Measurements from ENCODE around the gene GDF9. TPM values are rescaled to one million over a fixed set of nuclear protein-coding genes. Genes with fewer than 3 reads are reported as not detected.

The GDF9 gene
- total RNA-seq, 1 donor from 2014 or later = 1.4 TPM

- H3K36me3 Mint-ChIP-seq = no peaks in the 10 kb centered on the region
- peaks cover 63% of the 10 kb centered on the region for H3K27me3 Mint-ChIP-seq
- peaks cover 8% of the 10 kb centered on the region for H3K4me1 Mint-ChIP-seq (ENCODE audit: unreplicated experiment)
- H3K27ac Mint-ChIP-seq = peak within 1 kb of the TSS; percentile 3
- H3K9me3 Mint-ChIP-seq = no peaks in the 10 kb centered on the region
- TF ChIP-seq CTCF (conservative IDR thresholded peaks at IDR 0.05) = no peak
- H3K4me3 Mint-ChIP-seq = peak within 1 kb of the TSS; percentile 88
- no peak for DNase-seq (ENCODE audit: extremely low spot score, unreplicated experiment)
Observed at GRCh38 chr5:132812781-132813598, 53.3 kb downstream of the GDF9 start, which contains the start of gene SOWAHA. Gene SOWAHA (plus strand): TSS chr5:132813302. CDS start chr5:132813622, 320 bp downstream.

DNA sequence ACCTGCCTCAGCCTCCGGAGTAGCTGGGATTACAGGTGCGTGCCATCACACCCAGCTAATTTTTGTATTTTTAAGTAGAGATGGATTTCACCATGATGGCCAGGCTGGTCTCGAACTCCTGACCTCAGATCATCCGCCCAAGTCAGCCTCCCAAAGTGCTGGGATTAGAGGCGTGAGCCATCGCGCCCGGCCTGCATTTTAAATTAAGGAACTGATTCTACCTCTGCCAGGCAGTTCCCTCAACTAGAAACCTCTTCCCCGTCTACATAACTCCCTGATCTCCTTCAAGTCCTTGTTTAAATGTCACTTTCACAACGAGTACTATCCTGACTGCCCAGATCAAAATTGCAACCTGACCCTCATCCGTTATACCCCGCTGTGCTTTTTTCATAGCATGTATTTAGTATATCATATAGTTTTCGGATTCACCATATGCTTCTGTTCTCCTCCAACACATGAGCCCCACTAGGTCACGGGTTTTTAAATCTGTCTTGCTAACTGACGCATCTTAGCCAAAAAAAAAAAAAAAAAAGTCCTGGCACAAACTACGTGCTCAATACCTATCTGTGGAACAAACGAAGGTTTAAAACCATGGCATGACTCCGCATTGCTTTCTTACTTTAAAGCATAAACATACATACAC, 54.0 kb downstream of the GDF9 start:
- Mint-ChIP-seq H3K27ac (peak overlapping the region; percentile 3), H3K27me3 (peaks cover 63% of the 10 kb centered on the region), H3K36me3 (no peaks in the 10 kb centered on the region), H3K9me3 (no peaks in the 10 kb centered on the region), H3K4me1 (ENCODE audit: unreplicated experiment) (peaks cover 13% of the 10 kb centered on the region), H3K4me3 (peak overlapping the region; percentile 88)
- no peak for DNase-seq (ENCODE audit: extremely low spot score, unreplicated experiment)
- TF ChIP-seq CTCF (conservative IDR thresholded peaks at IDR 0.05) = no peak

Other genes with a start within 250 kb of the GDF9 start
- not detected in 2 replicates for gene IL13, start 208.3 kb downstream of the GDF9 start, total RNA-seq (ENCODE audit: low replicate concordance)
- gene IL4, start 192.5 kb downstream of the GDF9 start, total RNA-seq (ENCODE audit: low replicate concordance) = not detected in 2 replicates
- gene KIF3A, start 128.9 kb downstream of the GDF9 start, total RNA-seq (ENCODE audit: low replicate concordance) = 15.6 and 20.0 TPM in 2 replicates
- 0.76 and 1.4 TPM in 2 replicates for gene CCNI2, start 119.0 kb downstream of the GDF9 start, total RNA-seq (ENCODE audit: low replicate concordance)
- gene SEPTIN8, start 89.2 kb downstream of the GDF9 start, total RNA-seq (ENCODE audit: low replicate concordance) = 62.7 and 68.1 TPM in 2 replicates
- 2.5 and 4.4 TPM in 2 replicates for gene SOWAHA, start 53.2 kb downstream of the GDF9 start, total RNA-seq (ENCODE audit: low replicate concordance)
- 7.2 and 7.6 TPM in 2 replicates for gene SHROOM1, start 35.8 kb downstream of the GDF9 start, total RNA-seq (ENCODE audit: low replicate concordance)
- 445 and 544 TPM in 2 replicates for gene UQCRQ, start 173 bp upstream of the GDF9 start, total RNA-seq (ENCODE audit: low replicate concordance)
- 2.5 and 2.9 TPM in 2 replicates for gene LEAP2, start 7.2 kb upstream of the GDF9 start, total RNA-seq (ENCODE audit: low replicate concordance)
- gene AFF4, start 97.2 kb upstream of the GDF9 start, total RNA-seq (ENCODE audit: low replicate concordance) = 69.9 and 78.1 TPM in 2 replicates
- 22.1 and 23.1 TPM in 2 replicates for gene ZCCHC10, start 160.1 kb upstream of the GDF9 start, total RNA-seq (ENCODE audit: low replicate concordance)
- 134 and 140 TPM in 2 replicates for gene HSPA4, start 185.5 kb upstream of the GDF9 start, total RNA-seq (ENCODE audit: low replicate concordance)